ENCODE results near the gene DSCAML1. TPM values are rescaled to one million over a fixed set of nuclear protein-coding genes. Genes with fewer than 3 reads are reported as not detected.

Gene DSCAML1
- total and polyA plus RNA-seq, 9 of the 15 experiments (the other 6 are each of a cell fraction or from before 2014, with no cell fraction given) = not detected

DNA sequence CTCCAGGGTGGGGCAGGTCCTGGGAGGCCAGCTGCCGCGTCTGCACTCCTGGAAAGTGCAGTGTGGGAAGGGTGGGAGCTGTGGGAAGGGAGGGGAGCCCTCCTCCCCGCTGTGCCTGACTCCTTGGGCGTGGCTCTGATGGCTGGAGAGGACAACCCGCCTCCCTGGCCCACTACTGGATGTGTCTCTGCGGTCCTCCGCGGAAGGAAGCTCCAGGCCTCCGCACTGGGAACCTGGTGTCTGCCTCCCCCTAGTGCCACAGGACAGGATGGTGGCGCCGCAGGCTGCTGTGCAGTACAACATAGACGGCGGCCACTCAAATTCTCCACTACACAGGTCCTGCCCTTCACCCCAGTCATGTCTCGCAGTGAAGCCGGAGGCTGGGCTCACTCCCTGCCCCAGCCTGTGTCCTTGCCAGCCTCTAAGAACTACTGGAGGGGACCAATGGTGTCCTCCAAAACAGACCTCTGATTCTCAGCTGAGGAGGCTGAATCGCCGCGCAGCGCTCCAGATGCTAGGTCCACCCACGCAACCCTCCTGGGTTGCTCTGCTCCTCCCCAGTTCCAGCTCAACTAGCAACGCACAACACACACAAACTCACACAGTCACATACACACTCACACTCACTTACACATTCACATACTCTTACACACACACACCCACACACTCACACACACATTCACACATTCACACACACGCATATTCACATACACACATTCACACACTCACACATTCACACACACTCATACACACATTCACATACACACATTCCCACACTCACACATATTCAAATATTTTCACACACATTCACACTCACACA lies 12.4 kb upstream of the DSCAML1 start (continued):
- TF ChIP-seq CBX8 (IDR thresholded peaks at IDR 0.05; ENCODE audit: borderline replicate concordance, extremely low read depth, low read depth, low read length, poor library complexity, severe bottlenecking) (no peak), TAF9B (IDR thresholded peaks at IDR 0.05; ENCODE audit: partially characterized antibody) (no peak), ZNF282 (CRISPR knock-in tag; IDR thresholded peaks at IDR 0.05) (no peak), E2F3 (CRISPR knock-in tag; IDR thresholded peaks at IDR 0.05) (no peak), PTRF (tag; IDR thresholded peaks at IDR 0.05) (no peak), SMAD4 (CRISPR knock-in tag; conservative IDR thresholded peaks at IDR 0.05) (no peak), PHF20 (IDR thresholded peaks at IDR 0.05; ENCODE audit: partially characterized antibody) (peak; percentile 42), CXXC5 (CRISPR knock-in tag; IDR thresholded peaks at IDR 0.05) (no peak), PURB (CRISPR knock-in tag; IDR thresholded peaks at IDR 0.05; ENCODE audit: low read depth) (no peak), WHSC1 (IDR thresholded peaks at IDR 0.05; ENCODE audit: low read length) (no peak), SMAD1 (IDR thresholded peaks at IDR 0.05; ENCODE audit: low read depth, low read length, partially characterized antibody) (no peak), PRPF4 (IDR thresholded peaks at IDR 0.05; ENCODE audit: insufficient read depth, low read depth, low read length, poor library complexity, severe bottlenecking) (no peak), ZSCAN32 (CRISPR knock-in tag; IDR thresholded peaks at IDR 0.05) (no peak), SIX5 (IDR thresholded peaks at IDR 0.05; ENCODE audit: borderline replicate concordance in 1 of 2, insufficient read depth in 1 of 2, low read depth in 1 of 2, low read length in 2 of 2) (no peak), NBN (IDR thresholded peaks at IDR 0.05; ENCODE audit: low read depth) (no peak), RFX1 (IDR thresholded peaks at IDR 0.05) (no peak)
- TF ChIP-seq, protein P1, sequence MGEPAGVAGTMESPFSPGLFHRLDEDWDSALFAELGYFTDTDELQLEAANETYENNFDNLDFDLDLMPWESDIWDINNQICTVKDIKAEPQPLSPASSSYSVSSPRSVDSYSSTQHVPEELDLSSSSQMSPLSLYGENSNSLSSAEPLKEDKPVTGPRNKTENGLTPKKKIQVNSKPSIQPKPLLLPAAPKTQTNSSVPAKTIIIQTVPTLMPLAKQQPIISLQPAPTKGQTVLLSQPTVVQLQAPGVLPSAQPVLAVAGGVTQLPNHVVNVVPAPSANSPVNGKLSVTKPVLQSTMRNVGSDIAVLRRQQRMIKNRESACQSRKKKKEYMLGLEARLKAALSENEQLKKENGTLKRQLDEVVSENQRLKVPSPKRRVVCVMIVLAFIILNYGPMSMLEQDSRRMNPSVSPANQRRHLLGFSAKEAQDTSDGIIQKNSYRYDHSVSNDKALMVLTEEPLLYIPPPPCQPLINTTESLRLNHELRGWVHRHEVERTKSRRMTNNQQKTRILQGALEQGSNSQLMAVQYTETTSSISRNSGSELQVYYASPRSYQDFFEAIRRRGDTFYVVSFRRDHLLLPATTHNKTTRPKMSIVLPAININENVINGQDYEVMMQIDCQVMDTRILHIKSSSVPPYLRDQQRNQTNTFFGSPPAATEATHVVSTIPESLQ (CRISPR knock-in tag; IDR thresholded peaks at IDR 0.05) = no peak
- TF ChIP-seq, protein P2, sequence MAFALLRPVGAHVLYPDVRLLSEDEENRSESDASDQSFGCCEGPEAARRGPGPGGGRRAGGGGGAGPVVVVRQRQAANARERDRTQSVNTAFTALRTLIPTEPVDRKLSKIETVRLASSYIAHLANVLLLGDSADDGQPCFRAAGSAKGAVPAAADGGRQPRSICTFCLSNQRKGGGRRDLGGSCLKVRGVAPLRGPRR (CRISPR knock-in tag; IDR thresholded peaks at IDR 0.05) = no peak
- TF ChIP-seq, protein P3, sequence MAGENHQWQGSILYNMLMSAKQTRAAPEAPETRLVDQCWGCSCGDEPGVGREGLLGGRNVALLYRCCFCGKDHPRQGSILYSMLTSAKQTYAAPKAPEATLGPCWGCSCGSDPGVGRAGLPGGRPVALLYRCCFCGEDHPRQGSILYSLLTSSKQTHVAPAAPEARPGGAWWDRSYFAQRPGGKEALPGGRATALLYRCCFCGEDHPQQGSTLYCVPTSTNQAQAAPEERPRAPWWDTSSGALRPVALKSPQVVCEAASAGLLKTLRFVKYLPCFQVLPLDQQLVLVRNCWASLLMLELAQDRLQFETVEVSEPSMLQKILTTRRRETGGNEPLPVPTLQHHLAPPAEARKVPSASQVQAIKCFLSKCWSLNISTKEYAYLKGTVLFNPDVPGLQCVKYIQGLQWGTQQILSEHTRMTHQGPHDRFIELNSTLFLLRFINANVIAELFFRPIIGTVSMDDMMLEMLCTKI (IDR thresholded peaks at IDR 0.05; ENCODE audit: partially characterized antibody) = no peak
- TF ChIP-seq, protein P4, sequence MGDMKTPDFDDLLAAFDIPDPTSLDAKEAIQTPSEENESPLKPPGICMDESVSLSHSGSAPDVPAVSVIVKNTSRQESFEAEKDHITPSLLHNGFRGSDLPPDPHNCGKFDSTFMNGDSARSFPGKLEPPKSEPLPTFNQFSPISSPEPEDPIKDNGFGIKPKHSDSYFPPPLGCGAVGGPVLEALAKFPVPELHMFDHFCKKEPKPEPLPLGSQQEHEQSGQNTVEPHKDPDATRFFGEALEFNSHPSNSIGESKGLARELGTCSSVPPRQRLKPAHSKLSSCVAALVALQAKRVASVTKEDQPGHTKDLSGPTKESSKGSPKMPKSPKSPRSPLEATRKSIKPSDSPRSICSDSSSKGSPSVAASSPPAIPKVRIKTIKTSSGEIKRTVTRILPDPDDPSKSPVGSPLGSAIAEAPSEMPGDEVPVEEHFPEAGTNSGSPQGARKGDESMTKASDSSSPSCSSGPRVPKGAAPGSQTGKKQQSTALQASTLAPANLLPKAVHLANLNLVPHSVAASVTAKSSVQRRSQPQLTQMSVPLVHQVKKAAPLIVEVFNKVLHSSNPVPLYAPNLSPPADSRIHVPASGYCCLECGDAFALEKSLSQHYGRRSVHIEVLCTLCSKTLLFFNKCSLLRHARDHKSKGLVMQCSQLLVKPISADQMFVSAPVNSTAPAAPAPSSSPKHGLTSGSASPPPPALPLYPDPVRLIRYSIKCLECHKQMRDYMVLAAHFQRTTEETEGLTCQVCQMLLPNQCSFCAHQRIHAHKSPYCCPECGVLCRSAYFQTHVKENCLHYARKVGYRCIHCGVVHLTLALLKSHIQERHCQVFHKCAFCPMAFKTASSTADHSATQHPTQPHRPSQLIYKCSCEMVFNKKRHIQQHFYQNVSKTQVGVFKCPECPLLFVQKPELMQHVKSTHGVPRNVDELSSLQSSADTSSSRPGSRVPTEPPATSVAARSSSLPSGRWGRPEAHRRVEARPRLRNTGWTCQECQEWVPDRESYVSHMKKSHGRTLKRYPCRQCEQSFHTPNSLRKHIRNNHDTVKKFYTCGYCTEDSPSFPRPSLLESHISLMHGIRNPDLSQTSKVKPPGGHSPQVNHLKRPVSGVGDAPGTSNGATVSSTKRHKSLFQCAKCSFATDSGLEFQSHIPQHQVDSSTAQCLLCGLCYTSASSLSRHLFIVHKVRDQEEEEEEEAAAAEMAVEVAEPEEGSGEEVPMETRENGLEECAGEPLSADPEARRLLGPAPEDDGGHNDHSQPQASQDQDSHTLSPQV (IDR thresholded peaks at IDR 0.05) = no peak

All from K562 (cell line).